Liver (tissue), 3 donors: ENCODE results near the gene NCOR2.

ENCODE experiments used
- ATF3 ChIP-seq: IDR thresholded peaks from 2 replicates; pipeline ENCODE4 v1.6.1; 2016; ENCODE audit warnings: antibody characterized with exemption
- FOXA1 ChIP-seq: IDR thresholded peaks from 2 replicates; pipeline ENCODE4 v1.6.1; 2016; ENCODE audit warnings: antibody characterized with exemption
- GABPA ChIP-seq, 2 donors: IDR thresholded peaks in 1 of 2; conservative IDR thresholded peaks in 1 of 2; 2 replicates each; pipeline ENCODE4 v1.6.1; 2016; ENCODE audit warnings: antibody characterized with exemption in 2 of 2, mild to moderate bottlenecking in 1 of 2, moderate library complexity in 1 of 2
- HNF4G ChIP-seq: IDR thresholded peaks from 2 replicates; pipeline ENCODE4 v1.6.1; 2016; ENCODE audit warnings: antibody characterized with exemption
- JUND ChIP-seq, 2 donors: IDR thresholded peaks; 2 replicates each; pipeline ENCODE4 v1.6.1; 2016; ENCODE audit warnings: antibody characterized with exemption in 2 of 2
- NR2F2 ChIP-seq: IDR thresholded peaks from 2 replicates; pipeline ENCODE4 v1.6.1; 2016; ENCODE audit warnings: antibody characterized with exemption
- RAD21 ChIP-seq, 2 donors: IDR thresholded peaks; 2 replicates each; pipeline ENCODE4 v1.6.1; 2016; ENCODE audit warnings: antibody characterized with exemption in 2 of 2, mild to moderate bottlenecking in 2 of 2
- SP1 ChIP-seq: IDR thresholded peaks from 2 replicates; pipeline ENCODE4 v1.6.1; 2018; ENCODE audit warnings: antibody characterized with exemption, mild to moderate bottlenecking
- TAF1 ChIP-seq: conservative IDR thresholded peaks from 2 replicates; pipeline ENCODE4 v1.6.1; 2016; ENCODE audit warnings: antibody characterized with exemption, mild to moderate bottlenecking
- ZBTB33 ChIP-seq: IDR thresholded peaks from 2 replicates; pipeline ENCODE4 v1.6.1; 2016; ENCODE audit warnings: antibody characterized with exemption
- TF ChIP-seq, protein P1 (sequence below): fragments of 150-350 bp; IDR thresholded peaks from 2 replicates; pipeline ENCODE4 v1.5.1; 2017; ENCODE audit warnings: improper control_type of control experiment, low read depth, low read length; ENCODE audit not compliant: missing input control
- TF ChIP-seq, protein P2 (sequence below): IDR thresholded peaks from 2 replicates; pipeline ENCODE4 v1.6.1; 2016; ENCODE audit warnings: antibody characterized with exemption
- donor health status: healthy.
- donor health status: healthy.

GRCh38 chr12:124565656-124566160 lies 1.7 kb downstream of the NCOR2 start:
- TF ChIP-seq NR2F2 (no peak), TAF1 (no peak), HNF4G (no peak), JUND (IDR thresholded peaks at IDR 0.05) (no peak), GABPA (IDR thresholded peaks at IDR 0.05 in 1 of 2, conservative IDR thresholded peaks at IDR 0.05 in 1 of 2) (no peak), SP1 (no peak), ZBTB33 (no peak), RAD21 (IDR thresholded peaks at IDR 0.05) (no peak), ATF3 (no peak), FOXA1 (no peak)
- TF ChIP-seq, protein P1, sequence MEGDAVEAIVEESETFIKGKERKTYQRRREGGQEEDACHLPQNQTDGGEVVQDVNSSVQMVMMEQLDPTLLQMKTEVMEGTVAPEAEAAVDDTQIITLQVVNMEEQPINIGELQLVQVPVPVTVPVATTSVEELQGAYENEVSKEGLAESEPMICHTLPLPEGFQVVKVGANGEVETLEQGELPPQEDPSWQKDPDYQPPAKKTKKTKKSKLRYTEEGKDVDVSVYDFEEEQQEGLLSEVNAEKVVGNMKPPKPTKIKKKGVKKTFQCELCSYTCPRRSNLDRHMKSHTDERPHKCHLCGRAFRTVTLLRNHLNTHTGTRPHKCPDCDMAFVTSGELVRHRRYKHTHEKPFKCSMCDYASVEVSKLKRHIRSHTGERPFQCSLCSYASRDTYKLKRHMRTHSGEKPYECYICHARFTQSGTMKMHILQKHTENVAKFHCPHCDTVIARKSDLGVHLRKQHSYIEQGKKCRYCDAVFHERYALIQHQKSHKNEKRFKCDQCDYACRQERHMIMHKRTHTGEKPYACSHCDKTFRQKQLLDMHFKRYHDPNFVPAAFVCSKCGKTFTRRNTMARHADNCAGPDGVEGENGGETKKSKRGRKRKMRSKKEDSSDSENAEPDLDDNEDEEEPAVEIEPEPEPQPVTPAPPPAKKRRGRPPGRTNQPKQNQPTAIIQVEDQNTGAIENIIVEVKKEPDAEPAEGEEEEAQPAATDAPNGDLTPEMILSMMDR: no peak
- TF ChIP-seq, protein P2, sequence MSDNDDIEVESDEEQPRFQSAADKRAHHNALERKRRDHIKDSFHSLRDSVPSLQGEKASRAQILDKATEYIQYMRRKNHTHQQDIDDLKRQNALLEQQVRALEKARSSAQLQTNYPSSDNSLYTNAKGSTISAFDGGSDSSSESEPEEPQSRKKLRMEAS: no peak
